Left renal cortex interstitium (tissue), 4 donors: ENCODE data around the gene LMNA. TPM values are rescaled to one million over a fixed set of nuclear protein-coding genes. Genes with fewer than 3 reads are reported as not detected.

ENCODE experiments used
- polyA plus RNA-seq, 4 donors: library from polyadenylated mRNA; unstranded; fragments of 120-200 nt; gene quantifications; one replicate each; pipeline ENCODE4 v1.2.1, GENCODE V29; 2013; ENCODE audit not compliant: insufficient read length in 4 of 4

Gene LMNA
- polyA plus RNA-seq, 4 donors, result 81.2 to 114 (median 104) TPM

Other genes with a start within 250 kb of the LMNA start
- gene RIT1, start 203.4 kb upstream of the LMNA start, polyA plus RNA-seq, result 10 to 100 TPM; 42.9 to 60.3 (median 47.6) TPM
- gene KHDC4, start 180.3 kb upstream of the LMNA start, polyA plus RNA-seq, result 10 to 100 TPM; 39.4 to 88.1 (median 60.5) TPM
- gene RXFP4, start 173.1 kb upstream of the LMNA start, polyA plus RNA-seq, result under 1 TPM; 0.14 to 0.23 (median 0.19) TPM
- gene ARHGEF2, start 136.2 kb upstream of the LMNA start, polyA plus RNA-seq, result 10 to 100 TPM; 77.9 to 97.8 (median 81.2) TPM
- gene SSR2, start 93.8 kb upstream of the LMNA start, polyA plus RNA-seq, result 100 to 1,000 TPM; 349 to 450 (median 397) TPM
- gene UBQLN4, start 60.9 kb upstream of the LMNA start, polyA plus RNA-seq, result 10 to 100 TPM; 46.9 to 61.7 (median 51.8) TPM
- 10 to 100 TPM; 53.9 to 67.9 (median 60.2) TPM for gene LAMTOR2, start 59.9 kb upstream of the LMNA start, polyA plus RNA-seq
- 10 to 100 TPM; 51.0 to 63.6 (median 55.5) TPM for gene RAB25, start 53.6 kb upstream of the LMNA start, polyA plus RNA-seq
- gene MEX3A, start 32.2 kb upstream of the LMNA start, polyA plus RNA-seq, result 10 to 100 TPM; 40.9 to 53.6 (median 46.9) TPM
- 10 to 100 TPM; 18.3 to 24.5 (median 22.1) TPM for gene SEMA4A, start 38.9 kb downstream of the LMNA start, polyA plus RNA-seq
- gene SLC25A44, start 79.4 kb downstream of the LMNA start, polyA plus RNA-seq, result 10 to 100 TPM; 23.5 to 32.0 (median 28.6) TPM
- 100 to 1,000 TPM in 2 of 4 donors, 10 to 100 TPM in 2; 78.4 to 103 (median 97.6) TPM for gene PMF1, start 98.3 kb downstream of the LMNA start, polyA plus RNA-seq
- 1 to 10 TPM; 1.0 to 7.5 (median 4.3) TPM for gene BGLAP, start 127.5 kb downstream of the LMNA start, polyA plus RNA-seq
- gene PAQR6, start 133.3 kb downstream of the LMNA start, polyA plus RNA-seq, result 1 to 10 TPM; 2.9 to 8.0 (median 4.9) TPM
- gene SMG5, start 168.1 kb downstream of the LMNA start, polyA plus RNA-seq, result 10 to 100 TPM; 54.5 to 76.2 (median 62.1) TPM
- gene TMEM79, start 169.6 kb downstream of the LMNA start, polyA plus RNA-seq, result 1 to 10 TPM; 4.8 to 8.2 (median 7.0) TPM
- 10 to 100 TPM; 54.6 to 73.3 (median 65.4) TPM for gene GLMP, start 181.0 kb downstream of the LMNA start, polyA plus RNA-seq
- not detected for gene VHLL, start 184.6 kb downstream of the LMNA start, polyA plus RNA-seq
- 100 to 1,000 TPM; 313 to 386 (median 330) TPM for gene CCT3, start 223.6 kb downstream of the LMNA start, polyA plus RNA-seq
- gene TSACC, start 223.8 kb downstream of the LMNA start, polyA plus RNA-seq, result 1 to 10 TPM in 3 of 4 donors, under 1 TPM in 1; 0.57 to 2.3 (median 1.6) TPM